HepG2 (cell line): Measurements from ENCODE around the gene EIF4G2. TPM values are rescaled to one million over a fixed set of nuclear protein-coding genes. Genes with fewer than 3 reads are reported as not detected.
A peak's percentile ranks its signal among the peaks of the same experiment; 100 is the strongest.

Experiments used
- AGO1 ChIP-seq: fragments of 200-400 bp; formaldehyde crosslinking; IDR thresholded peaks from 2 replicates; pipeline ENCODE4 v1.6.1; 2017; ENCODE audit warnings: mild to moderate bottlenecking, low read depth, low read length, moderate library complexity; ENCODE audit not compliant: poor library complexity, severe bottlenecking
- AHR ChIP-seq: IDR thresholded peaks from 2 replicates; pipeline ENCODE4 v1.6.1; 2018; ENCODE audit warnings: missing genetic modification reagents, missing compliant biosample characterization
- E2F2 ChIP-seq: sonication (generic); formaldehyde crosslinking; IDR thresholded peaks from 2 replicates; pipeline ENCODE4 v1.4.0; 2020; ENCODE audit warnings: missing genetic modification reagents, borderline replicate concordance
- GATAD1 ChIP-seq: IDR thresholded peaks from 2 replicates; pipeline ENCODE4 v1.6.1; 2016; ENCODE audit warnings: missing genetic modification reagents, missing compliant biosample characterization
- ISX ChIP-seq: sonication (generic); formaldehyde crosslinking; conservative IDR thresholded peaks from 2 replicates; pipeline ENCODE4 v1.5.0; 2020; ENCODE audit warnings: missing genetic modification reagents
- JUNB ChIP-seq: sonication (generic); formaldehyde crosslinking; IDR thresholded peaks from 2 replicates; pipeline ENCODE4 v1.8.0; 2022; ENCODE audit warnings: missing genetic modification reagents, mild to moderate bottlenecking, borderline replicate concordance
- KDM2A ChIP-seq: sonication (generic); formaldehyde crosslinking; IDR thresholded peaks from 2 replicates; pipeline ENCODE4 v1.4.0; 2020; ENCODE audit warnings: low read depth, missing genetic modification reagents, borderline replicate concordance
- KDM5A ChIP-seq: fragments of 200-600 bp; sonication (generic); IDR thresholded peaks from 2 replicates; pipeline ENCODE4 v1.7.0; 2018; ENCODE audit warnings: antibody characterized with exemption, mild to moderate bottlenecking, low read length, borderline replicate concordance
- MAFK ChIP-seq, 2 experiments: IDR thresholded peaks in 1 of 2; conservative IDR thresholded peaks in 1 of 2; 2 replicates each; pipeline ENCODE4 v1.6.1; 2011; ENCODE audit warnings: improper control_type of control experiment in 2 of 2, low read length in 2 of 2
- MTF2 ChIP-seq: sonication (generic); formaldehyde crosslinking; IDR thresholded peaks from 2 replicates; pipeline ENCODE4 v1.5.0; 2020; ENCODE audit warnings: missing genetic modification reagents, borderline replicate concordance
- NFRKB ChIP-seq: fragments of 450-650 bp; IDR thresholded peaks from 2 replicates; pipeline ENCODE4 v1.6.1; 2017
- PHF5A ChIP-seq: IDR thresholded peaks from one replicate; pipeline ENCODE4 v1.6.1; 2018; ENCODE audit warnings: low read depth, missing genetic modification reagents; ENCODE audit not compliant: unreplicated experiment
- TAF15 ChIP-seq: fragments of 200-400 bp; formaldehyde crosslinking; IDR thresholded peaks from one replicate; pipeline ENCODE4 v1.6.1; 2018; ENCODE audit warnings: mild to moderate bottlenecking, low read depth, low read length; ENCODE audit not compliant: poor library complexity, severe bottlenecking
- WIZ ChIP-seq: sonication (generic); formaldehyde crosslinking; IDR thresholded peaks from 2 replicates; pipeline ENCODE4 v1.5.1; 2020; ENCODE audit warnings: mild to moderate bottlenecking, missing genetic modification reagents
- ZBTB44 ChIP-seq: sonication (generic); formaldehyde crosslinking; IDR thresholded peaks from 2 replicates; pipeline ENCODE4 v1.4.0; 2020; ENCODE audit warnings: missing genetic modification reagents
- ZEB1 ChIP-seq: IDR thresholded peaks from 2 replicates; pipeline ENCODE4 v1.6.1; 2012; ENCODE audit warnings: mild to moderate bottlenecking, low read depth, inconsistent platforms; ENCODE audit not compliant: insufficient replicate concordance
- ZFAT ChIP-seq: sonication (generic); formaldehyde crosslinking; conservative IDR thresholded peaks from 2 replicates; pipeline ENCODE4 v1.8.1; 2023; ENCODE audit warnings: missing genetic modification reagents, inconsistent platforms
- ZNF773 ChIP-seq: sonication (generic); formaldehyde crosslinking; IDR thresholded peaks from 2 replicates; pipeline ENCODE4 v1.4.0; 2020; ENCODE audit warnings: missing genetic modification reagents, borderline replicate concordance
- ZNF782 ChIP-seq: sonication (generic); formaldehyde crosslinking; IDR thresholded peaks from 2 replicates; pipeline ENCODE4 v1.4.0; 2020; ENCODE audit warnings: missing genetic modification reagents, mild to moderate bottlenecking, borderline replicate concordance
- polyA plus RNA-seq, 8 experiments: library from polyadenylated mRNA; depleted of rRNA in 3 of 8; stranded (reverse) in 7 of 8; unstranded in 1 of 8; fragments of >200 nt; fragmentation: Illumina TruSeq in 4 of 8; extraction: Trizol in 4 of 8; gene quantifications; 2 replicates each; pipeline versions ENCODE4 v1.2.1 to v1.2.3, GENCODE V29; 2011 to 2016; ENCODE audit warnings: low read depth in 4 of 8, missing spikeins in 1 of 8, mixed read lengths in 1 of 8; ENCODE audit not compliant: insufficient read depth in 1 of 8
- total RNA-seq, 5 experiments: library from RNA; depleted of rRNA; stranded (reverse); fragments of >200 nt; fragmentation: Illumina TruSeq; extraction: Trizol; gene quantifications; 2 replicates each; pipeline ENCODE4 v1.2.3, GENCODE V29; 2016; ENCODE audit warnings: low read depth in 1 of 5
- TF ChIP-seq, protein P1 (sequence below), 2 experiments: sonication (generic) in 1 of 2; formaldehyde crosslinking in 1 of 2; IDR thresholded peaks; 2 replicates each; pipeline versions ENCODE4 v1.6.1 to v1.9.0; 2014 to 2022; ENCODE audit warnings: antibody characterized with exemption in 1 of 2, borderline replicate concordance in 1 of 2, inconsistent platforms in 1 of 2, low read depth in 1 of 2, missing genetic modification reagents in 1 of 2

EIF4G2 gene
- total and polyA plus RNA-seq, 2 of the 13 experiments (the other 11 are each of a cell fraction or from before 2014, with no cell fraction given), result 362 to 546 TPM

DNA sequence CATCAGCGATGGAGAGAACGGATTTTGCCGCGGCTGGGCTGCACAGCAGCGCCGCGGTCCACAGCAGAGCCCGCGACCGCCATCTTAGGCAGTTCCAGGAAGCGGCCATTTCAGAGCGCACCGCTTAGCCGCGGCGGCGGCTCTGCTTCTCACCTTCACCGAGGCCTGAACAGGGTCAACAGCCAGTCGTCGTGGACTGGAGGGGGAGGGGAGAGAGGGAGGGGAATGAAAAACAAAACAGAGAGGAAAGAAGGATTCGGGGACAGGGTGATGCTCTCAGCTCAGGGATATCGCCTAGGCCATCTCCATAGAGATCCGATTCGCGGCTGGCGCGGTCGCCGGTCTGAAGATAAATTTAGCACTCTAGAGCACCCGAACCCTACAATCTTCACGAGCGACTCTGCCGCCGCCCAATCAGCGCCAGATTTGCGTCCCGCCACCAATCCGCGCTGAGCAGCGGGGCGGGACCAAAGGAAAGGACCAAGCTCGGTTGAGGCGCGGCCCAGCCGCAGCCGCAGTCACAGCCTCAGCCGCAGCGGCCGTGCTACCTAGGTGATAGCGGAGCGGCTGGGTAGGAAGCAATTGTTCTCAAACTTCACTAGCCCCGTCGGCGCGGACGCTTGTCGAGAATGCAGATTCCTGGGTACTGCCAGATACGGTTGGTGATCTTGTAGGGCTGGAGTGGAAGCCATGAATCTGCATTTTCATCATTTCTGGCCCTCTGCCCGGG is 49.1 kb upstream of the EIF4G2 start, which contains the start of gene ZBED5 (continued):
- TF ChIP-seq JUNB (CRISPR knock-in tag) (no peak), ZBTB44 (CRISPR knock-in tag) (0 out of 2 replicates have a peak, but pooled peaks have one; percentile 20), WIZ (CRISPR knock-in tag) (no peak), E2F2 (CRISPR knock-in tag) (0 out of 2 replicates have a peak, but pooled peaks have one; percentile 14), MTF2 (peak; percentile 95), KDM5A (peak; percentile 60), GATAD1 (peak; percentile 71), AHR (CRISPR knock-in tag) (no peak), ZFAT (CRISPR knock-in tag) (no peak), NFRKB (peak; percentile 49; the same call in 1 of the 2 replicates), AGO1 (peak; percentile 37), ZEB1 (no peak), ZNF773 (CRISPR knock-in tag) (no peak; the same call in 1 of the 2 replicates), ISX (CRISPR knock-in tag) (no peak), ZNF782 (no peak; the same call in 1 of the 2 replicates), MAFK (conservative IDR thresholded peaks at IDR 0.05 in 1 of 2, IDR thresholded peaks at IDR 0.05 in 1 of 2; ENCODE audit: low read length in 2 of 2) (no peak), PHF5A (CRISPR knock-in tag) (peak; percentile 28), TAF15 (no peak), KDM2A (CRISPR knock-in tag) (peak; percentile 69; the same call in 1 of the 2 replicates)
- TF ChIP-seq, protein P1, sequence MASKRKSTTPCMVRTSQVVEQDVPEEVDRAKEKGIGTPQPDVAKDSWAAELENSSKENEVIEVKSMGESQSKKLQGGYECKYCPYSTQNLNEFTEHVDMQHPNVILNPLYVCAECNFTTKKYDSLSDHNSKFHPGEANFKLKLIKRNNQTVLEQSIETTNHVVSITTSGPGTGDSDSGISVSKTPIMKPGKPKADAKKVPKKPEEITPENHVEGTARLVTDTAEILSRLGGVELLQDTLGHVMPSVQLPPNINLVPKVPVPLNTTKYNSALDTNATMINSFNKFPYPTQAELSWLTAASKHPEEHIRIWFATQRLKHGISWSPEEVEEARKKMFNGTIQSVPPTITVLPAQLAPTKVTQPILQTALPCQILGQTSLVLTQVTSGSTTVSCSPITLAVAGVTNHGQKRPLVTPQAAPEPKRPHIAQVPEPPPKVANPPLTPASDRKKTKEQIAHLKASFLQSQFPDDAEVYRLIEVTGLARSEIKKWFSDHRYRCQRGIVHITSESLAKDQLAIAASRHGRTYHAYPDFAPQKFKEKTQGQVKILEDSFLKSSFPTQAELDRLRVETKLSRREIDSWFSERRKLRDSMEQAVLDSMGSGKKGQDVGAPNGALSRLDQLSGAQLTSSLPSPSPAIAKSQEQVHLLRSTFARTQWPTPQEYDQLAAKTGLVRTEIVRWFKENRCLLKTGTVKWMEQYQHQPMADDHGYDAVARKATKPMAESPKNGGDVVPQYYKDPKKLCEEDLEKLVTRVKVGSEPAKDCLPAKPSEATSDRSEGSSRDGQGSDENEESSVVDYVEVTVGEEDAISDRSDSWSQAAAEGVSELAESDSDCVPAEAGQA (IDR thresholded peaks at IDR 0.05; ENCODE audit: low read depth), result peak; percentile 94
- TF ChIP-seq, protein P1 (CRISPR knock-in tag; IDR thresholded peaks at IDR 0.05; ENCODE audit: borderline replicate concordance), result no peak
